ENCODE results near the gene TDRD10.

- TF ChIP-seq, protein P1, sequence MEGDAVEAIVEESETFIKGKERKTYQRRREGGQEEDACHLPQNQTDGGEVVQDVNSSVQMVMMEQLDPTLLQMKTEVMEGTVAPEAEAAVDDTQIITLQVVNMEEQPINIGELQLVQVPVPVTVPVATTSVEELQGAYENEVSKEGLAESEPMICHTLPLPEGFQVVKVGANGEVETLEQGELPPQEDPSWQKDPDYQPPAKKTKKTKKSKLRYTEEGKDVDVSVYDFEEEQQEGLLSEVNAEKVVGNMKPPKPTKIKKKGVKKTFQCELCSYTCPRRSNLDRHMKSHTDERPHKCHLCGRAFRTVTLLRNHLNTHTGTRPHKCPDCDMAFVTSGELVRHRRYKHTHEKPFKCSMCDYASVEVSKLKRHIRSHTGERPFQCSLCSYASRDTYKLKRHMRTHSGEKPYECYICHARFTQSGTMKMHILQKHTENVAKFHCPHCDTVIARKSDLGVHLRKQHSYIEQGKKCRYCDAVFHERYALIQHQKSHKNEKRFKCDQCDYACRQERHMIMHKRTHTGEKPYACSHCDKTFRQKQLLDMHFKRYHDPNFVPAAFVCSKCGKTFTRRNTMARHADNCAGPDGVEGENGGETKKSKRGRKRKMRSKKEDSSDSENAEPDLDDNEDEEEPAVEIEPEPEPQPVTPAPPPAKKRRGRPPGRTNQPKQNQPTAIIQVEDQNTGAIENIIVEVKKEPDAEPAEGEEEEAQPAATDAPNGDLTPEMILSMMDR (IDR thresholded peaks at IDR 0.05; ENCODE audit: low read depth, low read length, missing input control): no peak
- no peak for TF ChIP-seq MAX (IDR thresholded peaks at IDR 0.05)
Observed at GRCh38 chr1:154502066-154502743, at the start of gene TDRD10, which contains the start of gene SHE.

All from liver (tissue), 2 donors.